Right lobe of liver (tissue), 6 donors: ENCODE results near the gene CSN1S1. TPM values are rescaled to one million over a fixed set of nuclear protein-coding genes. Genes with fewer than 3 reads are reported as not detected.

ENCODE experiments used
- ATAC-seq, 4 donors: fragments of 200-7000 bp; cut with Tn5 transposase; one replicate each; pipeline ENCODE4 v1.9.1; 2020; ENCODE audit warnings: mild to moderate bottlenecking in 4 of 4, moderate library complexity in 4 of 4
- DNase-seq, 3 donors: peaks; one replicate each; pipeline ENCODE4 v3.0.0-alpha.2; 2020
- H3K27ac ChIP-seq, 3 donors: fragments of 200-600 bp; one replicate each; pipeline ENCODE4 v1.8.0; 2022
- H3K27me3 ChIP-seq, 2 donors: fragments of 200-600 bp; one replicate each; pipeline ENCODE4 v1.8.0; 2022
- H3K36me3 ChIP-seq, 4 donors: fragments of 200-600 bp; sonication (generic) in 1 of 4; one replicate each; pipeline versions ENCODE4 v1.5.1 to v1.8.0; 2017 to 2022; ENCODE audit warnings: control low read depth in 1 of 4
- H3K4me1 ChIP-seq, 4 donors: fragments of 200-600 bp; sonication (generic) in 1 of 4; one replicate each; pipeline versions ENCODE4 v1.5.1 to v1.8.0; 2017 to 2022; ENCODE audit warnings: control low read depth in 1 of 4
- H3K4me3 ChIP-seq, 3 donors: fragments of 200-600 bp; one replicate each; pipeline ENCODE4 v1.8.0; 2022
- H3K9me3 ChIP-seq, 4 donors: fragments of 200-600 bp; sonication (generic) in 1 of 4; one replicate each; pipeline versions ENCODE4 v1.5.1 to v1.8.0; 2017 to 2022; ENCODE audit warnings: control low read depth in 1 of 4
- CTCF ChIP-seq, 4 donors: fragments of 200-600 bp in 3 of 4; fragments of 450-650 bp in 1 of 4; IDR thresholded peaks; one replicate each; pipeline versions ENCODE4 v1.5.1 to v1.8.0; 2016 to 2022; ENCODE audit warnings: antibody characterized with exemption in 4 of 4, mild to moderate bottlenecking in 2 of 4
- POLR2A ChIP-seq: fragments of 450-650 bp; IDR thresholded peaks from one replicate; pipeline ENCODE4 v1.6.1; 2017; ENCODE audit warnings: antibody characterized with exemption, mild to moderate bottlenecking
- WGBS: methylation state at CpG from one replicate; pipeline ENCODE4 v1.1.6; 2018; ENCODE audit warnings: low coverage, low lambda C conversion rate; ENCODE audit not compliant: insufficient coverage; ENCODE audit errors: missing lambda C conversion rate; 5-methylcytosine and 5-hydroxymethylcytosine counted together
- intact Hi-C, 2 donors: fragments of 100-400 bp; cut with DNase I; formaldehyde crosslinking; loops; one replicate each; pipeline versions ENCODE4 v1.11.2 to v1.14.1; 2022
- total RNA-seq, 6 experiments: library from RNA; depleted of rRNA in 2 of 6; stranded (reverse); fragments of >200 nt in 2 of 6; fragmentation: NEBNext Ultra II Directional in 3 of 6; extraction: Animal tissue kit (Norgen Biotek cat#: 25700) in 3 of 6; gene quantifications; one replicate each; pipeline versions ENCODE4 v1.1.0 to v1.2.4, GENCODE V29; 2016 to 2023
- donor health status: DM: no; HTN: yes; CAD: no.
- donor health status: DM: no; HTN: no; CAD: no.
- donor health status: DM: no; HTN: no; CAD: no.
- donor health status: DM: no; HTN: yes; CAD: no.
- donor health status: DM: no; HTN: yes; CAD: no.

CSN1S1 gene
- total RNA-seq, 6 experiments from 2014 or later = not detected

- Histone ChIP-seq H3K36me3 (no peaks in the 10 kb centered on the region), H3K9me3 (no peaks in the 10 kb centered on the region), H3K4me3 (no peak overlapping the region), H3K4me1 (no peaks in the 10 kb centered on the region), H3K27me3 (no peaks in the 10 kb centered on the region), H3K27ac (no peak overlapping the region)
- 32% methylated on average over 3 of the region's 3 CpGs for whole genome bisulfite sequencing
- intact Hi-C loops = no loop called here
- no peak for ATAC-seq
- TF ChIP-seq POLR2A (no peak), CTCF (IDR thresholded peaks at IDR 0.05) (no peak)
- no peak for DNase-seq
Measured at GRCh38 chr4:69951602-69952001, 20.7 kb downstream of the CSN1S1 start.

- ATAC-seq = no peak
- no CpG with 5 or more reads among the region's 1 CpG for WGBS
- Histone ChIP-seq H3K9me3 (no peaks in the 10 kb centered on the region), H3K4me1 (no peaks in the 10 kb centered on the region), H3K27ac (no peak overlapping the region), H3K36me3 (no peaks in the 10 kb centered on the region), H3K27me3 (no peaks in the 10 kb centered on the region), H3K4me3 (no peak overlapping the region)
- intact Hi-C loops = no loop called here
- no peak for DNase-seq
- TF ChIP-seq CTCF (IDR thresholded peaks at IDR 0.05) = no peak
- TF ChIP-seq POLR2A = no peak
Measured at GRCh38 chr4:69957209-69957608, 26.3 kb downstream of the CSN1S1 start.

- intact Hi-C loops = no loop called here
- no peaks in the 10 kb centered on the region for H3K4me1 ChIP-seq
- DNase-seq (no peak), ATAC-seq (no peak)
- H3K27ac ChIP-seq = no peak within 1 kb of the TSS
- H3K36me3 ChIP-seq = no peaks in the 10 kb centered on the region
- H3K27me3 ChIP-seq = no peaks in the 10 kb centered on the region
- 60% methylated on average over 2 of the region's 2 CpGs for WGBS
- TF ChIP-seq CTCF (IDR thresholded peaks at IDR 0.05) = no peak
- no peak within 1 kb of the TSS for H3K4me3 ChIP-seq
- no peaks in the 10 kb centered on the region for H3K9me3 ChIP-seq
Measured at GRCh38 chr4:69965628-69966027, 34.8 kb downstream of the CSN1S1 start, which contains the start of gene CSN2. Gene CSN2, minus strand, starts transcription at chr4:69965728. Its CDS starts 4,733 bp downstream, at chr4:69960995.

GRCh38 chr4:69970071-69970470, 39.2 kb downstream of the CSN1S1 start:
- intact Hi-C loops = no loop called here
- DNase-seq (no peak), ATAC-seq (no peak)
- Histone ChIP-seq H3K27ac (no peak overlapping the region), H3K4me1 (no peaks in the 10 kb centered on the region), H3K27me3 (no peaks in the 10 kb centered on the region), H3K36me3 (no peaks in the 10 kb centered on the region), H3K4me3 (no peak overlapping the region), H3K9me3 (no peaks in the 10 kb centered on the region)
- TF ChIP-seq CTCF (IDR thresholded peaks at IDR 0.05) (no peak), POLR2A (no peak)
- whole genome bisulfite sequencing = 11% methylated on average over 1 of the region's 1 CpG

GRCh38 chr4:69974631-69975030, 43.8 kb downstream of the CSN1S1 start:
- ATAC-seq = no peak
- no peaks in the 10 kb centered on the region for H3K27me3 ChIP-seq
- H3K9me3 ChIP-seq = no peaks in the 10 kb centered on the region
- intact Hi-C loops = no loop called here
- no peaks in the 10 kb centered on the region for H3K36me3 ChIP-seq
- no peak for DNase-seq
- no peak overlapping the region for H3K27ac ChIP-seq
- no peak overlapping the region for H3K4me3 ChIP-seq
- WGBS = 82% methylated on average over 1 of the region's 1 CpG
- no peaks in the 10 kb centered on the region for H3K4me1 ChIP-seq
- TF ChIP-seq CTCF (IDR thresholded peaks at IDR 0.05) = no peak
- TF ChIP-seq POLR2A = no peak
